Measurements from ENCODE around the gene ANKRD42. TPM values are rescaled to one million over a fixed set of nuclear protein-coding genes. Genes with fewer than 3 reads are reported as not detected.

Gene ANKRD42
- total and polyA plus RNA-seq, 2 experiments from 2014 or later = 9.2 to 9.7 TPM

DNA sequence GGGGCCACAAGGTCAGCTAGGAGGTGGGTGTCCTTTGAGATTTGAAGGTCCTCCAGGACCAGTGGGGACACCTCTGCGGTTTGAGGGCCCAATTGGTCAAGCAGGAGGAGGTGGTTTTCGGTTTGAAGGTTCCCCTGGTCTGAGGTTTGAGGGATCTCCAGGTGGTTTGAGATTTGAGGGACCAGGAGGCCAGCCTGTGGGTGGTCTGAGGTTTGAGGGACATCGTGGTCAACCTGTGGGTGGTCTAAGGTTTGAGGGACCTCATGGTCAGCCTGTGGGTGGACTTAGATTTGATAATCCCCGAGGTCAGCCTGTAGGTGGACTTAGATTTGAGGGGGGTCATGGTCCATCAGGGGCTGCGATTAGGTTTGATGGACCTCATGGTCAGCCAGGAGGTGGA is 24.8 kb upstream of the ANKRD42 start:
- H4K20me1 ChIP-seq (ENCODE audit: insufficient read depth, poor library complexity, severe bottlenecking) = peaks cover 53% of the 10 kb centered on the region
- WGBS (ENCODE audit: low lambda C conversion rate, missing lambda C conversion rate) = 99% methylated on average over 5 of the region's 5 CpGs
- H3K27me3 ChIP-seq = no peaks in the 10 kb centered on the region
- H3K36me3 ChIP-seq (replicated peaks; ENCODE audit: insufficient read depth, low read depth) = peaks cover 16% of the 10 kb centered on the region
- no peak overlapping the region for H3K4me3 ChIP-seq
- no peaks in the 10 kb centered on the region for H3K9me2 ChIP-seq (replicated peaks; ENCODE audit: insufficient read depth)
- peaks cover 27% of the 10 kb centered on the region for H3K4me1 ChIP-seq (ENCODE audit: insufficient read depth)
- DNase-seq (ENCODE audit: low spot score) = no peak
- TF ChIP-seq EZH2phosphoT487 (IDR thresholded peaks at IDR 0.05; ENCODE audit: low read depth, severe bottlenecking, unreplicated experiment) = no peak
- TF ChIP-seq EZH2 (IDR thresholded peaks at IDR 0.05; ENCODE audit: borderline replicate concordance) = no peak
- TF ChIP-seq, protein P1, sequence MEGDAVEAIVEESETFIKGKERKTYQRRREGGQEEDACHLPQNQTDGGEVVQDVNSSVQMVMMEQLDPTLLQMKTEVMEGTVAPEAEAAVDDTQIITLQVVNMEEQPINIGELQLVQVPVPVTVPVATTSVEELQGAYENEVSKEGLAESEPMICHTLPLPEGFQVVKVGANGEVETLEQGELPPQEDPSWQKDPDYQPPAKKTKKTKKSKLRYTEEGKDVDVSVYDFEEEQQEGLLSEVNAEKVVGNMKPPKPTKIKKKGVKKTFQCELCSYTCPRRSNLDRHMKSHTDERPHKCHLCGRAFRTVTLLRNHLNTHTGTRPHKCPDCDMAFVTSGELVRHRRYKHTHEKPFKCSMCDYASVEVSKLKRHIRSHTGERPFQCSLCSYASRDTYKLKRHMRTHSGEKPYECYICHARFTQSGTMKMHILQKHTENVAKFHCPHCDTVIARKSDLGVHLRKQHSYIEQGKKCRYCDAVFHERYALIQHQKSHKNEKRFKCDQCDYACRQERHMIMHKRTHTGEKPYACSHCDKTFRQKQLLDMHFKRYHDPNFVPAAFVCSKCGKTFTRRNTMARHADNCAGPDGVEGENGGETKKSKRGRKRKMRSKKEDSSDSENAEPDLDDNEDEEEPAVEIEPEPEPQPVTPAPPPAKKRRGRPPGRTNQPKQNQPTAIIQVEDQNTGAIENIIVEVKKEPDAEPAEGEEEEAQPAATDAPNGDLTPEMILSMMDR (IDR thresholded peaks at IDR 0.05; ENCODE audit: poor library complexity) = no peak
- no peak overlapping the region for H3K27ac ChIP-seq
- H2AFZ ChIP-seq = no peak overlapping the region
- H3K9me3 ChIP-seq (ENCODE audit: low read depth) = no peaks in the 10 kb centered on the region
- no peak overlapping the region for H3K4me2 ChIP-seq
- peaks cover 98% of the 10 kb centered on the region for H3K79me2 ChIP-seq

DNA sequence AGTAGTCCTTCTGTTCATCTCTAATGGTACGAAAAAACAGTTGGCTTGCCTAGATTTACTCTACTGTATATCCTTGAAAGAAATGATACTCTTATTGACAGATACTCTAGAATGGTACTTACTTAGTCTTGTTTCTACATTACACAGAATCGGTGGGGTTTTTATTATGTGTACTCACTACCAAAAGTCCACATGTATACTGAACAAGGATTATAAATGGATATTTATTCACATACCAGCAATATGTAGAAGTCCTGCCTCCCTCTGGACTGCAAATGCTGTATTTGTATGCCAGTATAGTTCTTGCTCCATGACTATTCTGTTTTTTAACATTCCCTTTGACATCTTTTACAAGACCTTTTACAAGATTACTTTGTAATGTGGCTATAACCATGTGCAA is 22.6 kb upstream of the ANKRD42 start:
- peaks cover 27% of the 10 kb centered on the region for H3K4me1 ChIP-seq (ENCODE audit: insufficient read depth)
- no peak overlapping the region for H2AFZ ChIP-seq
- no peaks in the 10 kb centered on the region for H3K27me3 ChIP-seq
- peaks cover 16% of the 10 kb centered on the region for H3K36me3 ChIP-seq (replicated peaks; ENCODE audit: insufficient read depth, low read depth)
- H3K9me2 ChIP-seq (replicated peaks; ENCODE audit: insufficient read depth) = no peaks in the 10 kb centered on the region
- peaks cover 70% of the 10 kb centered on the region for H4K20me1 ChIP-seq (ENCODE audit: insufficient read depth, poor library complexity, severe bottlenecking)
- no peak for DNase-seq (ENCODE audit: low spot score)
- H3K79me2 ChIP-seq = peaks cover 94% of the 10 kb centered on the region
- H3K4me2 ChIP-seq = peak overlapping the region; percentile 64
- no peak overlapping the region for H3K4me3 ChIP-seq
- no peak overlapping the region for H3K27ac ChIP-seq
- TF ChIP-seq, protein P1 (IDR thresholded peaks at IDR 0.05; ENCODE audit: poor library complexity) = no peak
- TF ChIP-seq EZH2phosphoT487 (IDR thresholded peaks at IDR 0.05; ENCODE audit: low read depth, severe bottlenecking, unreplicated experiment) = no peak
- no peak for TF ChIP-seq EZH2 (IDR thresholded peaks at IDR 0.05; ENCODE audit: borderline replicate concordance)
- WGBS (ENCODE audit: low lambda C conversion rate, missing lambda C conversion rate) = 58% methylated on average over 2 of the region's 2 CpGs
- H3K9me3 ChIP-seq (ENCODE audit: low read depth) = no peaks in the 10 kb centered on the region

DNA sequence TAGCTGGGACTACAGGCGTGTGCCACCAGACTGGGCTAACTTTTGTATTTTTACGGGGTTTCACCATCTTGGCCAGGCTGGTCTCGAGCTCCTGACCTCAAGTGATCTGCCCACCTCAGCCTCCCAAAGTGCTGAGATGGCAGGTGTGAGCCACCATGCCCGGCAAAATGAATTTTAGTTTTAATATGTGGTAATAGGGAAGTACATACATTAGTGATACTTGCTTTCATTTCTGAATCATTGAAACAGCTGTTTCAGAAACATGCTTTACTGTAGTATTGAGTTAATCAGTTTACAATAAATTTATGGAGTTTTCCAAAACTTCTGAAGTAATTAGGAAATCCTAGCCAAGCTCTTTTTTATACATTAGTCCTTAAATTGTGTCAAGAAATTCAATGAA is 21.0 kb upstream of the ANKRD42 start:
- DNase-seq (ENCODE audit: low spot score) = no peak
- no peak for TF ChIP-seq EZH2phosphoT487 (IDR thresholded peaks at IDR 0.05; ENCODE audit: low read depth, severe bottlenecking, unreplicated experiment)
- TF ChIP-seq EZH2 (IDR thresholded peaks at IDR 0.05; ENCODE audit: borderline replicate concordance) = no peak
- TF ChIP-seq, protein P1 (IDR thresholded peaks at IDR 0.05; ENCODE audit: poor library complexity) = no peak
- no peak overlapping the region for H2AFZ ChIP-seq
- no peak overlapping the region for H3K27ac ChIP-seq
- no peak overlapping the region for H3K4me2 ChIP-seq
- 92% methylated on average over 4 of the region's 4 CpGs for WGBS (ENCODE audit: low lambda C conversion rate, missing lambda C conversion rate)
- no peaks in the 10 kb centered on the region for H3K27me3 ChIP-seq
- peaks cover 27% of the 10 kb centered on the region for H3K4me1 ChIP-seq (ENCODE audit: insufficient read depth)
- no peaks in the 10 kb centered on the region for H3K9me3 ChIP-seq (ENCODE audit: low read depth)
- peaks cover 6% of the 10 kb centered on the region for H3K36me3 ChIP-seq (replicated peaks; ENCODE audit: insufficient read depth, low read depth)
- H3K4me3 ChIP-seq = no peak overlapping the region
- no peaks in the 10 kb centered on the region for H3K9me2 ChIP-seq (replicated peaks; ENCODE audit: insufficient read depth)
- peaks cover 77% of the 10 kb centered on the region for H4K20me1 ChIP-seq (ENCODE audit: insufficient read depth, poor library complexity, severe bottlenecking)
- peaks cover 92% of the 10 kb centered on the region for H3K79me2 ChIP-seq

DNA sequence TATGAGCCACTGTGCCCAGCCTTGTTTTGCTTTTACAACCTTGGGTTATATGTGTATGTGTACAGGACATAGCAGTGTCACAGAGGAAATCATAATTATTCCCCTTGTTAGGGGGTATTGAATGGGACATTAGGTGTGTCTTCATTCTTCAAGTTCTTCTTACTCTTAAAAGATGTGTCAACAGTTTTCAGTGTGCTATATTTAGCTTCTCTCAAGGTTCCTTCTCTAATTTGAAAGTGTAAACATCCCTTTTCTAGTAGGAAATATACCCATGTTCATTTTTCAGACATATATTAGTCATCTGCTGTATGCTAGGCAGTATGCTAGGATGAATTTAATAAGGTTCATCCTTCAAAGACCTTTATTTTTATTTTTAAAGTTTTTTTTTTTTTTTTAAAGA is 19.5 kb upstream of the ANKRD42 start:
- Histone ChIP-seq H3K4me3 (no peak overlapping the region), H3K4me2 (no peak overlapping the region), H4K20me1 (ENCODE audit: insufficient read depth, poor library complexity, severe bottlenecking) (peaks cover 74% of the 10 kb centered on the region), H3K27me3 (no peaks in the 10 kb centered on the region), H3K79me2 (peaks cover 92% of the 10 kb centered on the region), H2AFZ (no peak overlapping the region), H3K9me2 (replicated peaks; ENCODE audit: insufficient read depth) (no peaks in the 10 kb centered on the region), H3K27ac (no peak overlapping the region), H3K4me1 (ENCODE audit: insufficient read depth) (peaks cover 27% of the 10 kb centered on the region), H3K36me3 (replicated peaks; ENCODE audit: insufficient read depth, low read depth) (no peaks in the 10 kb centered on the region), H3K9me3 (ENCODE audit: low read depth) (no peaks in the 10 kb centered on the region)
- DNase-seq (ENCODE audit: low spot score) = no peak
- TF ChIP-seq EZH2phosphoT487 (IDR thresholded peaks at IDR 0.05; ENCODE audit: low read depth, severe bottlenecking, unreplicated experiment) (no peak), EZH2 (IDR thresholded peaks at IDR 0.05; ENCODE audit: borderline replicate concordance) (no peak)
- TF ChIP-seq, protein P1 (IDR thresholded peaks at IDR 0.05; ENCODE audit: poor library complexity) = no peak
